ENCODE results near the gene PTPRQ. TPM values are rescaled to one million over a fixed set of nuclear protein-coding genes. Genes with fewer than 3 reads are reported as not detected.
A peak's percentile ranks its signal among the peaks of the same experiment; 100 is the strongest.

PTPRQ gene
- polyA plus RNA-seq, 1 of the 3 experiments (the other 2 are of a cell fraction): 0.46 TPM

DNA sequence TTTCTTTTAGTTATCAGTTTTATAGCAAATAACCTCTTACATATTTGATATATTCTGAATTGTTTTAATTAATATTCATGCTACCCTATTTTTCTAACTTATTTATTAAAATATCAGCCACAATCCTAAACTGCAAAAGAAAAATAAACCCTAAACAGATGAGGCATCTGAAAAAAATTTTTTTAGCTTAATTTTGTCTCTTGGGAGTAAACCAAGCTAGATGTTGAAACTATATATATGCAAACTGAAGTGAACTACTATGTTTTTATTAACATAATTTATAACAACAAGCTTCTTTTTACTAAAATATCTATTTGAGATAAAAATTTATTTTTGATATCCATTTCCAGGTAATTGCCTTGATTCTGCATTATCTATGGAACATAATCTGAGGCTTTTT, 87.6 kb downstream of the PTPRQ start:
- DNase-seq: no peak
- TF ChIP-seq FOXJ3 (CRISPR knock-in tag; IDR thresholded peaks at IDR 0.05) (no peak), MEF2A (IDR thresholded peaks at IDR 0.05; ENCODE audit: borderline replicate concordance, low read depth) (no peak), YY1 (IDR thresholded peaks at IDR 0.05; ENCODE audit: low read depth) (no peak)
- ChIA-PET CTCF (no interaction called here), POLR2A (no interaction called here)
- no peaks in the 10 kb centered on the region for H3K9me2 ChIP-seq
- no peaks in the 10 kb centered on the region for H3K36me3 ChIP-seq (replicated peaks in 1 of 2; ENCODE audit: control insufficient read depth in 1 of 2, insufficient read depth in 2 of 2, low read length in 1 of 2)
- H2AFZ ChIP-seq (ENCODE audit: low read depth): peak overlapping the region; percentile 35; the same call in 1 of the 2 replicates
- H3K4me2 ChIP-seq: no peak overlapping the region
- no peak overlapping the region for H3K4me3 ChIP-seq (ENCODE audit: low read depth in 2 of 2, low read length in 1 of 2)
- no peaks in the 10 kb centered on the region for H3K4me1 ChIP-seq (ENCODE audit: control insufficient read depth in 1 of 2, insufficient read depth in 2 of 2, low read depth in 1 of 2, low read length in 1 of 2)
- H3K79me2 ChIP-seq (ENCODE audit: insufficient read depth): no peaks in the 10 kb centered on the region
- H3K27me3 ChIP-seq (ENCODE audit: insufficient read depth): no peaks in the 10 kb centered on the region; the same call in 1 of the 2 replicates
- no peaks in the 10 kb centered on the region for H3K9me3 ChIP-seq
- H4K20me1 ChIP-seq (ENCODE audit: insufficient read depth): no peaks in the 10 kb centered on the region
- H3K9ac ChIP-seq: no peak overlapping the region
- H3K27ac ChIP-seq (ENCODE audit: low read depth in 2 of 2, low read length in 1 of 2): no peak overlapping the region
- H3F3A ChIP-seq (replicated peaks; ENCODE audit: insufficient read depth): peaks cover 2% of the 10 kb centered on the region

DNA sequence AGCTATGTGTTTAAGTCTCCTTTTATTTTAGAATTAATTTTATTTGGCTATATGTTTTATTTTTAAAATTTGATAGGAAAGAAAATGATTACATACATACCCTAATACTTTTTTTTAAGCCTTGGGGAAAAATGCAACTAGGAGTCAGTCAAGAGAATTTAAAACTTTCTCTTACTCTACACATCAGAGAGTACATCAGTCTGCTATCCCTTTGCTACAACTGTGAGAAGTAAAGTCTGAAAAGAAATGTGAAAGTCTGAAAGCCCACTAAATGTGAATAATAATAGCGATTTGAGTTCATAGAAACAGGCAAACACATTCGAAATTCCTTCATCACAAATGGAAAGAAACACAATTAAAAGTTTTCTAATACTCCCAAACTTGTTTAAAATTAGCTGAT, 95.0 kb downstream of the PTPRQ start:
- peaks cover 0 to 5% of the 10 kb centered on the region in 2 experiments; a peak in 1 of 4 replicates for H3K4me1 ChIP-seq (ENCODE audit: control insufficient read depth in 1 of 2, insufficient read depth in 2 of 2, low read depth in 1 of 2, low read length in 1 of 2)
- no peaks in the 10 kb centered on the region for H3K9me3 ChIP-seq
- H3K4me3 ChIP-seq (ENCODE audit: low read depth in 2 of 2, low read length in 1 of 2): no peak overlapping the region
- H4K20me1 ChIP-seq (ENCODE audit: insufficient read depth): no peaks in the 10 kb centered on the region
- no peak overlapping the region for H3K27ac ChIP-seq (ENCODE audit: low read depth in 2 of 2, low read length in 1 of 2)
- no peak overlapping the region for H3K9ac ChIP-seq
- no peaks in the 10 kb centered on the region for H3K9me2 ChIP-seq
- ChIA-PET POLR2A (no interaction called here), CTCF (no interaction called here)
- H3K79me2 ChIP-seq (ENCODE audit: insufficient read depth): no peaks in the 10 kb centered on the region
- H3F3A ChIP-seq (replicated peaks; ENCODE audit: insufficient read depth): peaks cover 3% of the 10 kb centered on the region
- 11% methylated on average over 2 of the region's 2 CpGs for WGBS (ENCODE audit: low lambda C conversion rate)
- no peak for DNase-seq
- no peaks in the 10 kb centered on the region for H3K36me3 ChIP-seq (replicated peaks in 1 of 2; ENCODE audit: control insufficient read depth in 1 of 2, insufficient read depth in 2 of 2, low read length in 1 of 2)
- no peak overlapping the region for H2AFZ ChIP-seq (ENCODE audit: low read depth)
- TF ChIP-seq FOXM1 (IDR thresholded peaks at IDR 0.05; ENCODE audit: low read depth): no peak
- TF ChIP-seq FOSL2 (IDR thresholded peaks at IDR 0.05; ENCODE audit: borderline replicate concordance, low read depth): no peak
- no peak for TF ChIP-seq CHD2 (IDR thresholded peaks at IDR 0.05; ENCODE audit: low read length, partially characterized antibody)
- TF ChIP-seq, protein P1, sequence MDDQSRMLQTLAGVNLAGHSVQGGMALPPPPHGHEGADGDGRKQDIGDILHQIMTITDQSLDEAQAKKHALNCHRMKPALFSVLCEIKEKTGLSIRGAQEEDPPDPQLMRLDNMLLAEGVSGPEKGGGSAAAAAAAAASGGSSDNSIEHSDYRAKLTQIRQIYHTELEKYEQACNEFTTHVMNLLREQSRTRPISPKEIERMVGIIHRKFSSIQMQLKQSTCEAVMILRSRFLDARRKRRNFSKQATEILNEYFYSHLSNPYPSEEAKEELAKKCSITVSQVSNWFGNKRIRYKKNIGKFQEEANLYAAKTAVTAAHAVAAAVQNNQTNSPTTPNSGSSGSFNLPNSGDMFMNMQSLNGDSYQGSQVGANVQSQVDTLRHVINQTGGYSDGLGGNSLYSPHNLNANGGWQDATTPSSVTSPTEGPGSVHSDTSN (IDR thresholded peaks at IDR 0.05): no peak
- TF ChIP-seq YY1 (IDR thresholded peaks at IDR 0.05; ENCODE audit: low read depth): no peak
- TF ChIP-seq SMC3 (IDR thresholded peaks at IDR 0.05; ENCODE audit: low read depth, low read length): no peak
- TF ChIP-seq, protein P2, sequence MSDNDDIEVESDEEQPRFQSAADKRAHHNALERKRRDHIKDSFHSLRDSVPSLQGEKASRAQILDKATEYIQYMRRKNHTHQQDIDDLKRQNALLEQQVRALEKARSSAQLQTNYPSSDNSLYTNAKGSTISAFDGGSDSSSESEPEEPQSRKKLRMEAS (IDR thresholded peaks at IDR 0.05; ENCODE audit: low read depth): no peak
- no peak for TF ChIP-seq EP300 (IDR thresholded peaks at IDR 0.05; ENCODE audit: borderline replicate concordance in 1 of 2, low read depth in 1 of 2, low read length in 1 of 2)
- no peak for TF ChIP-seq RAD21 (IDR thresholded peaks at IDR 0.05; ENCODE audit: low read length)
- no peak for TF ChIP-seq RCOR1 (IDR thresholded peaks at IDR 0.05; ENCODE audit: low read length)
- no peak for TF ChIP-seq NRF1 (IDR thresholded peaks at IDR 0.05; ENCODE audit: low read depth, low read length)
- TF ChIP-seq RFX5 (IDR thresholded peaks at IDR 0.05; ENCODE audit: low read length): no peak
- TF ChIP-seq JUND (IDR thresholded peaks at IDR 0.05): no peak
- no peaks in the 10 kb centered on the region for H3K27me3 ChIP-seq (ENCODE audit: insufficient read depth)
- no peak overlapping the region for H3K4me2 ChIP-seq

Measured in SK-N-SH (cell line).